Mesothelial cell of epicardium (in vitro differentiated cells): ENCODE measurements around the gene EPHA10. TPM values are rescaled to one million over a fixed set of nuclear protein-coding genes. Genes with fewer than 3 reads are reported as not detected.

Experiments used
- DNase-seq, 2 experiments: peaks; one replicate each; pipeline ENCODE4 v3.0.0; 2021; ENCODE audit warnings: low spot score in 2 of 2; ENCODE audit not compliant: unreplicated experiment in 2 of 2
- H3K27ac Mint-ChIP-seq: 2 replicates; pipeline ENCODE4 v1.8.0; 2021; ENCODE audit warnings: mixed read lengths
- H3K27me3 Mint-ChIP-seq: 2 replicates; pipeline ENCODE4 v1.8.0; 2021; ENCODE audit warnings: low read depth, mixed read lengths
- H3K36me3 Mint-ChIP-seq: 2 replicates; pipeline ENCODE4 v1.8.0; 2021; ENCODE audit warnings: mixed read lengths
- H3K4me1 Mint-ChIP-seq: 2 replicates; pipeline ENCODE4 v1.8.0; 2021; ENCODE audit warnings: mixed read lengths
- H3K4me3 Mint-ChIP-seq: 2 replicates; pipeline ENCODE4 v1.8.0; 2021; ENCODE audit warnings: mild to moderate bottlenecking, moderate library complexity, mixed read lengths
- H3K9me3 Mint-ChIP-seq: 2 replicates; pipeline ENCODE4 v1.8.0; 2021; ENCODE audit warnings: mixed read lengths
- total RNA-seq: library from RNA; stranded (reverse); gene quantifications from 3 replicates; pipeline ENCODE4 v1.2.1, GENCODE V29; 2021
- TF ChIP-seq, protein P1 (sequence below): fragments of 200-600 bp; sonication (generic); IDR thresholded peaks from one replicate; pipeline ENCODE4 v1.5.0; 2021; ENCODE audit warnings: antibody characterized with exemption; ENCODE audit not compliant: unreplicated experiment

Gene EPHA10
- total RNA-seq, 1 donor from 2014 or later: 0.18 TPM

DNA sequence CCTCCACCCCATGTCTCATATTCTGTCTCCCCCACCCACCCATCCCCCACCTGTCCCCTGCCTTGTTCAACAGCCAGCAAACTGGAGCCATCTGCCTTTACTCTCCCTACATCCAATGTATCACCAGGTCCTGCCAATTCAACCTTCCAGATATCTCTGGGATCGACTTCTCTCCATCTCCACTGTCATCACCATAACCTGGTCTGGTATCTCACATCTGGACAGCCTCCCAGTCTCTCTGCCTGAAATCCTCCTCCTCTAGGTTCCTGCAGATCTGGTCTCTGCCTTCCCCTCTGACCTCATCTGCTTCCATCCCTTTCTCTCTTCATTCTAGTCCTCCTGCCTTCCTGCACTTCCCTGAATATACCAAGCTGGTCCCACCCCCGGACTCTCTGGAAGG is 94.8 kb downstream of the EPHA10 start:
- Mint-ChIP-seq H3K4me3 (no peak overlapping the region), H3K36me3 (no peaks in the 10 kb centered on the region), H3K27ac (no peak overlapping the region), H3K4me1 (no peaks in the 10 kb centered on the region), H3K27me3 (peaks cover 39% of the 10 kb centered on the region), H3K9me3 (no peaks in the 10 kb centered on the region)
- TF ChIP-seq, protein P1, sequence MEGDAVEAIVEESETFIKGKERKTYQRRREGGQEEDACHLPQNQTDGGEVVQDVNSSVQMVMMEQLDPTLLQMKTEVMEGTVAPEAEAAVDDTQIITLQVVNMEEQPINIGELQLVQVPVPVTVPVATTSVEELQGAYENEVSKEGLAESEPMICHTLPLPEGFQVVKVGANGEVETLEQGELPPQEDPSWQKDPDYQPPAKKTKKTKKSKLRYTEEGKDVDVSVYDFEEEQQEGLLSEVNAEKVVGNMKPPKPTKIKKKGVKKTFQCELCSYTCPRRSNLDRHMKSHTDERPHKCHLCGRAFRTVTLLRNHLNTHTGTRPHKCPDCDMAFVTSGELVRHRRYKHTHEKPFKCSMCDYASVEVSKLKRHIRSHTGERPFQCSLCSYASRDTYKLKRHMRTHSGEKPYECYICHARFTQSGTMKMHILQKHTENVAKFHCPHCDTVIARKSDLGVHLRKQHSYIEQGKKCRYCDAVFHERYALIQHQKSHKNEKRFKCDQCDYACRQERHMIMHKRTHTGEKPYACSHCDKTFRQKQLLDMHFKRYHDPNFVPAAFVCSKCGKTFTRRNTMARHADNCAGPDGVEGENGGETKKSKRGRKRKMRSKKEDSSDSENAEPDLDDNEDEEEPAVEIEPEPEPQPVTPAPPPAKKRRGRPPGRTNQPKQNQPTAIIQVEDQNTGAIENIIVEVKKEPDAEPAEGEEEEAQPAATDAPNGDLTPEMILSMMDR: no peak
- no peak for DNase-seq

DNA sequence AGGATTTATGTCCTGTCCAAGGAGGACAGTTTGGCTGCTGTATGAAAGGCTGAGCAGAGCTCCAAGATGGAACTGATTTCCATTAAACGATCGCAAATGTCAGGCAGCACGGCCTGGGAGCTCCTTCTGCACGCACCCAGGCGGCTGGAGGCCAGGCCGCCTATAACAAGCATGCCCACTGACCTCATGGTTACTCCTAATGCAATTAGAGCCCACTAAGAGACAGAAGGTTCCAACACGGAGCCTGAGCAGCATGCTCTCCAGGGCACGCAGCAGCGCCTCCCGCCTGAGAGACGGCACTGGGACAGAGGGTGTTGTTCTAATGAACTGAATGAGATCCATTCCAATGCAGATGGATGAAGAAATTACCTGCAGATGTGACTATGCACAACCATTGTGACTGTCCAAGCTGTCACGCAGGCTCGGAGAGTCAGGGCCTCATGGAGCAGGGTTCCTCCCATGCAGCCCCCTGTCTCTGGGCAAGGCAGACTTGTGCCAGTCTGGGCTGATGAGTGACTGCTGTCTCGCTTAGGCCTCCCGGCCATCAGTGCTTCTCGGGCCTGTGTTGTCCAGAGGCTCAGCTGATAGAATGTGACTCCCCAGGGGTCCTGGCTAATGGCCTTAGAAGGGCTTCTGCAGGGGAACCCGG is 97.8 kb downstream of the EPHA10 start:
- Mint-ChIP-seq H3K4me3 (no peak overlapping the region), H3K27ac (no peak overlapping the region), H3K27me3 (peaks cover 21% of the 10 kb centered on the region), H3K9me3 (no peaks in the 10 kb centered on the region), H3K4me1 (no peaks in the 10 kb centered on the region), H3K36me3 (no peaks in the 10 kb centered on the region)
- DNase-seq: no peak
- TF ChIP-seq, protein P1: no peak

DNA sequence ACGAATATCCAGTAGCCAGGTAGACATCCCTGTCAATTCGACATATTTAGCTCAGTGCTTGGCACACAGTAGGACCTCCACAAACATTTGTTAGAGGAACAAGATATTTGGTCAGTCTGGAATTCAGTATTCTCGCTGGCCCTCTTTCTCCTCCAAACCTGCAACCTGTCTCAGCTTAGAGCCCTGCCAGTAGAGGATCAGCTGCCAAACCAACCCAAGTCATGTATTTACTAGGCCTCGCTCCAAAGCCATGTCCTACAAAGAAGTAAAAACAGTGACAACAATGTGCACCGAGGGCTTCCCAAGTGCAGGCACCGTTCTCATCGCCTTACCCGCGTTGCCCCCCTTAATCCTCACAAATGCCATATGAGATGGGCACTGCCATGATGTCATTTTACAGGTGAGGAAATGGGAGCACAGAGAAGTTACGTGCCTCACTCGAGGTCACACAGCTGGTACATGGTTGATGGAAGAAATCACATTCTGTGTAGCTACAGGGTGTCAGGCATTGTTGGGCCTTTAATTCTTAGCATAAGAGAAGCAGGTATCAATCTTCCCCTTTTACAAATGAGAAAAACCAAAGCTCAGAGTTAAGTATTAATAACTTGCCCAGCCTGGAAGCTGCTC is 98.6 kb downstream of the EPHA10 start:
- Mint-ChIP-seq H3K36me3 (no peaks in the 10 kb centered on the region), H3K9me3 (no peaks in the 10 kb centered on the region), H3K27me3 (peaks cover 14% of the 10 kb centered on the region), H3K27ac (no peak overlapping the region), H3K4me1 (no peaks in the 10 kb centered on the region), H3K4me3 (no peak overlapping the region)
- TF ChIP-seq, protein P1: no peak
- no peak for DNase-seq

Other genes with a start within 250 kb of the EPHA10 start
- gene SNIP1, start 210.8 kb downstream of the EPHA10 start, total RNA-seq: 22.9 to 27.1 TPM (median 23.7 TPM) in 3 replicates
- gene DNALI1, start 208.2 kb downstream of the EPHA10 start, total RNA-seq: 12.5 to 15.7 TPM (median 14.9 TPM) in 3 replicates
- gene GNL2, start 169.2 kb downstream of the EPHA10 start, total RNA-seq: 59.3 to 61.8 TPM (median 61.1 TPM) in 3 replicates
- gene RSPO1, start 130.2 kb downstream of the EPHA10 start, total RNA-seq: 0.20 to 0.51 TPM (median 0.43 TPM) in 3 replicates
- 12.8 to 14.6 TPM (median 13.5 TPM) in 3 replicates for gene CDCA8, start 72.6 kb downstream of the EPHA10 start, total RNA-seq
- gene MANEAL, start 28.7 kb upstream of the EPHA10 start, total RNA-seq: 1.4 to 1.8 TPM (median 1.8 TPM) in 3 replicates
- gene C1orf122, start 42.7 kb upstream of the EPHA10 start, total RNA-seq: 36.8 to 42.4 TPM (median 41.0 TPM) in 3 replicates
- 18.6 to 21.2 TPM (median 19.8 TPM) in 3 replicates for gene YRDC, start 43.1 kb upstream of the EPHA10 start, total RNA-seq
- 12.8 to 18.0 TPM (median 14.3 TPM) in 3 replicates for gene MTF1, start 94.5 kb upstream of the EPHA10 start, total RNA-seq
- gene INPP5B, start 181.9 kb upstream of the EPHA10 start, total RNA-seq: 20.7 to 21.5 TPM (median 20.9 TPM) in 3 replicates
- gene SF3A3, start 224.9 kb upstream of the EPHA10 start, total RNA-seq: 69.8 to 82.2 TPM (median 80.7 TPM) in 3 replicates
- gene FHL3, start 240.4 kb upstream of the EPHA10 start, total RNA-seq: 46.1 to 50.6 TPM (median 46.2 TPM) in 3 replicates
- 32.3 to 37.2 TPM (median 36.5 TPM) in 3 replicates for gene UTP11, start 247.6 kb upstream of the EPHA10 start, total RNA-seq